Measurements from ENCODE around the gene SLC1A6.
A peak's percentile ranks its signal among the peaks of the same experiment; 100 is the strongest.
"Not testable (repeated sequence)": the region's sequence is repeated elsewhere in the genome, so short reads cannot be mapped to it uniquely, and the experiment has no call there.

SLC1A6 gene

DNA sequence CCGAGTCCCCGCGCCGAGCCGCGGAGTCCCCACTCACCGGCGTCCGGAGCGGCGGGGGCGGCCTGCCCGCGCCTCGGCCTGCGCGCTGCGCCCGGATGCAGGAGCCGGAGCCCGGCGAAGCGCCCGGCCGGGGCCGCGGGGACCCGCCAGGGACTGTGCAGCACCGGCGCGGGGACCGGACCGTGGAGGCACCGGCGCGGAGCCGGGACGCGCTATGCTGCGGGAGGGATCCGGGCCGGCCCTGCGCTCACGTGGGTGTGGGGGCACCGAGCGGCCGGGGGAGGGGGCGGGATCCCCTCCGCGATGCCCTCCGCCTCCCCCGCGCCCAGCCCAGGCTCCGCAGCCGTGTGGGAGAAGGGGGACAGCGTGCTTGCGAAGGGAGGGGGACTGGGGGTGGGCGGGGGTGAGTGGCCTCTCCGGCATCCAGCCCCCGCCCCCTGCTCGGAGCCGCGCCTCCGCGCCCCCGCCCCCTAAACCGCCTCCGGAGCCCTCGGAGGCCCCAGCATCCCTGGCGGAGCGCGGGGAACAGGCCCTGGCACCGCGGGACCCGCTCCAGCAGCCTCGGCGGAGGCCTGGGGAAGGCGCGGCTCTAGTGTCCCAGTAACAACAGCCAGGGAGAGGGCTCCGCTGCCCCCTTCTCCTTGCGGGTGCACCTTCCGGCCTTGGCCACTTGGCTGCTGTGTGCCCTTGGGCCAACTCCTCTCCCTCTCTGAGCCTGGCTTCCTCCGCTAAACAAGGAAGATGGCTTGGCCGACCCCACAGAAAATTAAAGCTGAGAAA is at the start of gene SLC1A6:
Gene SLC1A6, minus strand, starts transcription at position 389 of the 780 bp plus-strand sequence. CDS start 6,954 bp downstream, outside the sequence.
- FAIRE-seq: no peak

DNA sequence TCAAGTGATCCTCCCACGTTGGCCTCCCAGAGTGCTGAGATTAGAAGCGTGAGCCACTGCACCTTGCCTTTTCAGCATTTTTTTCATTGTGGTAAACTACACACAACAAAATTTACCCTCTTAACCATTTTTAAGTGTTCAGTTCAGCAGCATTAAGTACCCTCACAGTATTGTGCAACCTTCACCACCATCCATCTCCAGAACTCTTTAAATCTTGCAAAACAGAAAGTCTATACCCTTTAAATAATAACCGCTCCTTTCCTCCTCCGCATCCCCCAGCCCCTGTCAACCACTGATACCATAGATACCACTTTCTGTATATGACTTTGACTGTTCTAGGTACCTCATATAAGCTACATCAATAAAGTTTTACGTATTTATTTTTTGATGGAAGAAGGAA is 48.8 kb upstream of the SLC1A6 start:
- FAIRE-seq (no peak), DNase-seq (ENCODE audit: low spot score) (no peak)

More for the DNA sequence above, at the start of gene SLC1A6:
- DNase-seq (ENCODE audit: low spot score): peak; percentile 53

DNA sequence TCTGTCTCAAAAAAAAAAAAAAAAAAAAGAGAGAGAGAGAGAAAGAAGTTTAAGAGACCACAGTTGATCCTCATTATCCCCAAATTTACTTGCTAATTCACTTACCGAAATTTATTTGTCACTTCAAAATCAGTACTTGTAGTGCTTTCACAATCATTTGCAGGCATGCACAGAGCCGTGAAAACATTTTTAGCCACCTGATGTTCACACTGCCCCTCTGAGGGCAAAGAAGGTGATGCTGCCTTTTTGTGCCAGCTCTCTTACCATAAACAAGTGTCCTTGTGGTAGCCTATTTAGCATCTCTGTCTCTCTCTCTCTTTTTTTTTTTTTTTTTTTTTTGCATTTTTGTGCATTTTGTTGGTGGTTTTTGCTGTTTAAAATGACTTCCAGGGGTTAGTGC is 45.6 kb upstream of the SLC1A6 start:
- FAIRE-seq: no peak
- DNase-seq (ENCODE audit: low spot score): peak; percentile 24

DNA sequence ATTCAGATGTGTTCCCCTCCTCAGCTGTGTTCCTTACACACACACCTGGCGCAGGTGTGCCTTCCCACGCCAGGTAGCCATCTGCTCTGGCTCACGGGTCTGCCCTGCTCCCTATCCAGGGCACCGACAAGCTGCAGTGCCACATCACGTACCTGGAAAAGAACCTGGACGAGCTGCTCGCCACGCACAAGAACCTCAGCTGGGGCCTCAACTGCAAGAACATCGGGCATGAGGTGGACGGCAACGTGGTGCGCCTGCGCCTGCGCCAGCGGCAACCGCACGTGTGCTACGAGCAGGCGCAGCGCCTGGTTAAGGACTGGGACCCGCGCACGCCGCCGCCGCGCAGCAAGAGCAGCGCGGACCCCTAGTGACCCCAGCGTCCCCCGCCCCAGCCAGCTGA is 43.1 kb upstream of the SLC1A6 start:
- DNase-seq (ENCODE audit: low spot score): no peak
- FAIRE-seq: no peak

DNA sequence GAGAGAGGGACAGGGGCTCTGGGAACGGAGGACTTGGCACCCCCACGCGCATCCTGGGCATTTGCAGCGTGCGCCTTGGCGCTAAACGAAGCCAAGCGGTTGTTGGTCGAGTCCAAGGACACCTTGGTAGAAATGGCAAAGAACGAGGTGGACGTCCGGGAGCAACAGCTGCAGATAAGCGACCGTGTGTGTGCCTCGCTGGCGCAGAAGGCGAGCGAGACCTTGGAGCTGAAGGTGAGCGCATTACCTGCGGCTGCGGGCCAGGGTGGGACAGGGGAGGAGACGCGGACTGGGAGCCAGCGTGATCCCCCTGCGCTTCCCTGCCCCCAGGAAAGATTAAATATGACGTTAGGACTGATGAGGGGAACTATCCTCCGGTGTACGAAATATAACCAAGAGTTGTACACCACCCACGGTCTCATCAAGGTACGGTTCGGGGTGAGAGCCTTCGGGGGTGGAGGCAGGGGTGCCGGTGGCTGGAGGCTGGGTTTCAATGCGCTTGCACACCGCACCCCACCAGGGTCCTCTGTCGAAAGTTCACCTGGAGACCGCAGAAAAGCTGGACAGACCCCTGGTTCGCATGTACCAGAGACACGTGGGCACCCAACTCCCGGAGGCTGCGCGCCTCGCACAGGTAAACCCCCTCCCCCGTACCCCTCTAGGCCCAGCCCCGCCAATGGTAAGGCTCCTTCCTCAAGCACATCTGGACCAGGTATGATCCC is 41.8 kb upstream of the SLC1A6 start:
- no peak for DNase-seq (ENCODE audit: low spot score)
- no peak for FAIRE-seq

DNA sequence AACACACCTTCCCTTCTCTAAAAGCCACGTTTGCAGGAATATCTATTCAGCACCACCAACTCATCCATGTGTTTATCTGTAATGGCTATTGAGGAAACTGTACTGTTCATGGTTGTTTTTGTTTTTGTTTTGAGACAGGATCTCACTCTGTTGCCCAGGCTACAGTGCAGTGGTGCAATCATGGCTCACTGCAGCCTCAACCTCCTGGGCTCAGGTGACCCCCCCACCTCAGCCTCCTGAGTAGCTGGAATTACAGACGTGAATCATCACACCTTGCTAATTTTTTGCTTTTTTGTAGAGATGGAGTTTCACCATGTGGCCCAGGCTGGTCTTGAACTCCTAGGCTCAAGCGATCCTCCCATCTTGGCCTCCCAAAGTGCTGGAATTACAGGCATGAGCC is 39.2 kb upstream of the SLC1A6 start:
- not testable (repeated sequence) for FAIRE-seq; DNase-seq (ENCODE audit: low spot score)

DNA sequence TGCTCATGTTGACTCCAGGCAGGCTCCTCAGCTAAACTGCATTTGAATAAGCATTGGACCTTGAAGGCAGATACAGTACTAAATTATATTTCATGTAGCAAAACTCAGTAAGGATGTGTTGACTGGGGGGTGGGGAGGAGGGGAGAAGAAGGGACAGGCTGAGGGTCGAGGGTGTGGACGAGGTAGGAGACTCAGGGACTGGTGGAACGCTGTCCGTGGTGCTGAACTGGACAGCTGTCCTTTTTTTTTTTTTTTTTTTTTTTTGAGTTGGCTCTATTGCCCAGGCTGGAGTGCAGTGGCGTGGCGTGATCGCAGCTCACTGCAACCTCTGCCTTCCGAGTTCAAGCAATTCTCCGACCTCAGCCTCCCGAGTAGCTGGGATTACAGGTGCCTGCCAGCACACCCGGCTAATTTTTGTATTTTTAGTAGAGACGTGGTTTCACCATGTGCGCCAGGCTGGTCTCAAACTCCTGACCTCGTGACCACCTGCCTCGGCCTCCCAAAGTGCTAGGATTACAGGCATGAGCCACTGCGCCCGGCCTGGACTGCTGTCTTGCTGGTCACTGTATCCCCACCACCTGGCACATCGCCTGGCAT is 36.4 kb upstream of the SLC1A6 start:
- FAIRE-seq (no peak), DNase-seq (ENCODE audit: low spot score) (peak; percentile 27)

DNA sequence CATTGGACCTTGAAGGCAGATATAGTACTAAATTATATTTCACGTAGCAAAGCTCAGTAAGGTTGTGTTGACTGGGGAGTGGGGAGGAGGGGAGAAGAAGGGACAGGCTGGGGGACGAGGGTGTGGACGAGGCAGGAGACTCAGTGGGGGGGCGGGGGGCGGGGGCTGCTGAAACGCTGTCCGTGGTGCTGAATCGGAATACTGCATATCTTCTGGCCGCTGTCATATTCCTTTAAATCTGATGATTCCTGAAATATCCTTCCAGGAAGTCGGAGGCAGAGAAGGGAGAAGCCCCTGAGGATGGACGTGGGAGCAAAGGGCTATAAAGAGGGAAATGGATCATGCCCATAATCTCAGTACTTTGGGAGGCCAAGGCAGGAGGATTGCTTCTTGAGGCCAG is 34.9 kb upstream of the SLC1A6 start:
- DNase-seq (ENCODE audit: low spot score): peak; percentile 26
- no peak for FAIRE-seq

DNA sequence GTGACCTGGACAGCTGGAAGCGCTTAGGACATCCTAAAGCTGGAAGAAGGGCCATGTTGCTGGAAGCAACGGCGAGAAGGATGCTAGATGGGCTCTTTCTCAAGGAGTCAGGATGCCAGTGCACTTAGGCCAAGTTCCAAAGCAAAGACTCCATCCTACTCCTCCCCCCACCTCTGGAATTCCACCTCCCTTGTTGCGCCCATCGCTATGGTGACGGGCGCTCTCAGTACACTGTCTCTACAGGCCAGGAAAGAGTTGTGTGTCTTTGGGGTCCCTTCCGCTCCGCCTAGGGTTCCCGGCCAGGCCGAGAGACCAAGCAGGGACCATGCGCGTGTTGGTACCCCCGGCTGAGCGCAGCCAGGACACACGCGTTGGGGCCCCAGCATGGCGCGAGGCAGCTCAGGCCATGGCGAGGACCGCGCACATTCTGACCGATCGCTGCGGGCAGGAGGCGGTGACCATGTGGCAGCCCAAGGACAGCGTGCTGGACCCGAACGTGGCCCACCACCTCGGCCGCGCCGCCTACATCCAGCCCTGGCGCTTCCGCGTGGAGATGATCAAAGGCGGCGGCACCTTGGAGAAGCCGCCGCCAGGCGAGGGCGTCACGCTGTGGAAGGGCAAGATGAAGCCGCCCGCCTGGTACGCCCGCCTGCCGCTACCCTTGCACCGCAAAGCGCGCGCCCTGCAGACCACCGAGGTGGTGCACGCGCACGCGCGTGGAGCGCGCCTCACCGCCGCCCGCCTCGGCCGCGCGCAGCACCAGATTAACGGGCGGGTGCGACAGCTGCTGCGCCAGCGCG is 31.0 kb upstream of the SLC1A6 start:
- FAIRE-seq (no peak), DNase-seq (ENCODE audit: low spot score) (peak; percentile 16)

DNA sequence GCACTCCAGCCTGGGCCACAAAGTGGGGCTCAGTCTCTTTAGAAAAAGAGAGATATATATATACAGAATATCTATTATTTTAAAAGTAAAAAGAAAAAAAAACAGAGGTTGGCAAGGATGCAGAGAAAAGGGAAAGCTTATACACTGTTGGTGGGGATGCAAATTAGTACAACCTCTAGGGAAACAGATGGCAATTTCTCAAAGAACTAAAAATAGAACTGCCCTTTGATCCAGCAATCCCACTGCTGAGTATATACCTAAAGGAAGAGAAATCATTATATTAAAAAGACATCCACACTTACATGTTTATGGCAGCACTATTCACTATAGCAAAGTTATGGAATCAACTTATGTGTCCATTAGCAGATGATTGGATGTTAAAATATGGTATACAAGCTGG is 28.6 kb upstream of the SLC1A6 start:
- FAIRE-seq: no peak
- DNase-seq (ENCODE audit: low spot score): no peak

DNA sequence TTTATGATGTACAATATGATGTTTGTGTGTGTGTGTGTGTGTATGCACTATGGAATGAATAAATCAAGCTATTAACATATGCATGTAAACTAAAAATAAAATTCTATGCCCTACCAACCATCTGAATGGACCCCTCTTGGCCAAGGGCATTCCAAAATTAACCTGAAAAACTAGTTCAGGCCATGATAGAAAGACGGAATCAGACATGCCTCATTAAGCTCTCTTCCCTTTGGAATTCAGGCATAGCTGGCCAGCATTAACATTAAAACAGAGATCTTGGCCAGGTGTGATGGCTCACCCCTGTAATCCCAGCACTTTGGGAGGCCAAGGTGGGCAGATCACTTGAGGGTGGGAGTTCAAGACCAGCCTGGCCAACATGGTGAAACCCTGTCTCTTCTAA is 18.3 kb upstream of the SLC1A6 start:
- no peak for FAIRE-seq
- no peak for DNase-seq (ENCODE audit: low spot score)

DNA sequence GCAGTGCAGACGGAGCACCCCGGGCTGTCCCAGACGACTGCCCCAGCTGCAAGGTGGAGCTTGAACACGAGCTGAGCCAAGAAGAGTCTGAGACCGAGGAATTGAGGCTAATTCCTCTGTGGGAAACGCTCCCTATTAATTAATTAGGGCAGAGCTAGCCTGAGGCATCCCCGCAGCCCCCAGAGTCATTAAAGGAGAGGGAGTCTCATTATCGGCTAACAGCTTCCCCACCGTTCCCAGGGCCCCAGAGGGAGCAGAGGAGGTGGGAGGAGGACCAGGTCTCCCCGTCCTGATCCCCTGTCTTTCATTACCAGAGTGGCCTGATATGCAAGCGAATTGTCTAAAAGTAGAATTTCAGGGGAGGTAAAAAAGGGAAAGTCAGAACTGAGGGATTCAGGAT is 13.1 kb upstream of the SLC1A6 start:
- FAIRE-seq: no peak
- no peak for DNase-seq (ENCODE audit: low spot score)

DNA sequence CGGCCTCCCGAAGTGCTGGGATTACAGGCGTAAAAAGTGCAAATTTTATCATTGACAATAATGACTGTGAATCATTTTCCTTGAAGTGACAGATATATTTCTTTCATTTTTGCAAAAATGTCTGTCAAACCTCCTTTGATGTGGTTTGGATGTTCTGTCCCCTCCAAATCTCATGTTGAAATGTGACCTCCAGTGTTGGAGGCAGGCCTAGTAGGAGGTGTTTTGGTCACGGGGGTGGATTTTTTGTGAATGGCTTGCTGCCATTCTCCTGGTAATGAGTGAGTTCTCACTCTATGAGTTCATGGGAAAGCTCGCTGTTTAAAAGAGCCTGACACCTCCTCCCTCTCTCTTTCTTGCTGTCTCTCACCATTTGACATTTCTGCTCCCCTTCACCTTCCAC is 5.5 kb upstream of the SLC1A6 start:
- DNase-seq (ENCODE audit: low spot score) (no peak), FAIRE-seq (no peak)

DNA sequence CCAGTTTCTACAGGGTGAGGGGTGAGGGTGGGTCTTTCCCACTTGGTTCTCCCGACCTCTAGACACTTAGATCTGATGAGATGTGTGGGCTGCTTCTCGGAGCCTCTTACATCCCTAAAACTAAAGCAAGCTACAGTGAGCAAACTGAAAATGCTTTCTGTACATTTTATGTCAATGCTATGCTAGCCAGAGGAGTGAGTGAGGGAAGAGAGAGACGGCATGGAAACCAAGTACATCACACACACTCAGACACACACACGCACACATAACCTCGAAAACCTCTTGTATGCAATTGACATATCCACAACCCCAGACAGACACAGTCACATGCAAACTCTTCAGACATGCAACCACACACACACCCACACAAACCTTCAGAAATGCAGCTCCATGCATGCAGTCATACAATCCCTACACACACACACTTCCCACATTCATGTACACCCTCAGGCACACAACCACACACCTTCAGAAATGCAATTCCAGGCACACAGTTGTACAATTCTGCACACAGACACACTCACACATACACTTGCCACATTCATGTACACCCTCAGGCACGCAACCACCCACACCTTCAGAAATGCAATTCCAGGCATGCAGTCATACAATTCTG is 1.4 kb downstream of the SLC1A6 start:
- FAIRE-seq (no peak), DNase-seq (ENCODE audit: low spot score) (no peak)

DNA sequence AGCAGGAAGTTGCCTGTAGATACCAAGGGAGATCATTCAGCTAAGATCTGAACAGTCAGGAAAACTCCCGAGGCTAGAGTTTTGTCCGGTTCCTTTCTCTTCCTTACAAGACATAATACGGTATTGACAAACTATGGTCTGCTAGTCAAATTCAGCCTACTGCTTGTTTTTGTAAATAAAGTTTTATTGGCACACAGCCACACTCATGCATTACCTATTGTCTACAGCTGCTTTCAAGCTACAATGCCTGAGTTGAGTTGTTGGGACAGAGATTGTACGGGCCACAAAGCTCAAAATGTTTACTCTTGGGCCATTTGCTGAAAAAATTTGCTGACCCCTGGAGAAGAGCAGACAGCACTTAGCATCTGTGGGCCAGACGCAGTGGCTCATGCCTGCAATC is 2.5 kb downstream of the SLC1A6 start:
- DNase-seq (ENCODE audit: low spot score) (no peak), FAIRE-seq (no peak)

DNA sequence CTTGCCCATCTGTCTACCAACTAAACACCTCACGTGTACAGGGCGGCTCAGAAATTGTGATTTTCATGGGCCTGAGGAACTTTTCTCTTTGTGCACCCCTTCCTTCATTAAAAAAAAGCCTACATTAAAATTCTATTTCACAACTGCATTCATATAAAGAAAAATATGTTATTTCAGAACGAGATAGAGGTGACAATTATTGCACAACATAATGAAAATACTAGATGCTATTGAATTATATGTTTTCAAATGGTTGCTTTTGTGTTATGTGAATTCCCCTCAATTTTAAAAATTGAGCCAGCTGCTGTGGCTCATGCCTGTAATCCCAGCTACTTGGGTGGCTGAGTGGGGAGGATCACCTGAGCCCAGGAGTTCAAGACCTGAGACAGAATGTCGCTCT is 5.2 kb downstream of the SLC1A6 start:
- FAIRE-seq (no peak), DNase-seq (ENCODE audit: low spot score) (no peak)

DNA sequence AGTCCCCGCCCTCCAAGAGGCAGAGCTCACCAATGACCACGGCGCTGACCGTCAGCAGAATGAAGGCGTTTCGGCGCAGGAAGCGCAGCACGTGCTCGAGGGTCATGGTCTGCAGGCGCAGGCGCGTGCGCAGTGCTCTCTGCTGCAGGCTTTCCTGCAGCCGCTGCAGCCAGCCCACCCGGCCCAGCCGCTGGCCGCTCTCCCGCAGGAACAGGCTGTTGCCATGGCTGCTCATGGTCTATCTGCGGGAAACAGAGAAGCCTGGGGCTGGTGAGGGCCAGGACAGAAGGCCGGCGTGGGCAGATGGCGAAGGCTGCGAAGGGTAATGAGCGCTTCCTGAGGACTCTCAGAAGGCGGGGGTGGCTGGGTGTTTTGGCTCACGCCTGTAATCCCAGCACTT is 7.0 kb downstream of the SLC1A6 start:
- DNase-seq (ENCODE audit: low spot score) (no peak), FAIRE-seq (no peak)

DNA sequence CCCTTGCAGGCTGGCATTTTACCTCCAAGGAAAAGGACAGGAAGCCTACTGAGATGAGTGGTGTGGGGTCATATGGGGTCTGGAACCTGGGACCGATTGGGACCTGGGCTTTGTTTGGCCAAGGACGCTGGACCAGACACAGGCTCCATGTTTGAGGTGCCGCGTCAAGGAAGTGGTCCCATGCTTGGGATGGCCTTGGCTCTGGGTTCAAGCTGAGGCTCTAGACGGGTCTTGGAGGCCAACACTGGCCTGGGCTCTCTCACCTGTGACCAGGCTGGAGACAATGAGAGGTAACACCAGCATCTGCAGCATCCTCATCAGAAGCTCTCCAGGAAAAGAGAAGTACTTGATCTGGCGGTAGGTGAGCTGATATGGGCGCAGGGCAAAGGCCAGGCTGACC is 8.2 kb downstream of the SLC1A6 start:
- FAIRE-seq (no peak), DNase-seq (ENCODE audit: low spot score) (no peak)

DNA sequence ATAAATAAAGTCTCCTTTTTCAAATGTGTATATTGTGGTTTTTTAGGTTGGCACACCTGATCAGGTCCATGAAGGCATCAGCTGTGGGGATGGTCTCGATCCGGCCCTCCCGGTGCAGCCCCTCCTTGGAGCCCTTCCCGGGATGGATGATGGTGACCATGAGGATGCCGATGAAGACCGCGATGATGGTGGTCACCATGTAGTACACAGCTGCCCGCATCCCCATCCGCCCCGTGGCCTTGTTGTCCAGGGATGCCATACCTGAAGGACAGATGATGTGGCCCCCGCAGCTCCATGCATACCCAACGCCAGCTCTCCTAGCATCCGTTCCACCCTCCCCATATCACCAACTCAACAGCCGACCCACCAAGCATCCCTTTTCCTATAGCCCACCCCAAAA is 11.4 kb downstream of the SLC1A6 start:
- DNase-seq (ENCODE audit: low spot score) (no peak), FAIRE-seq (no peak)

DNA sequence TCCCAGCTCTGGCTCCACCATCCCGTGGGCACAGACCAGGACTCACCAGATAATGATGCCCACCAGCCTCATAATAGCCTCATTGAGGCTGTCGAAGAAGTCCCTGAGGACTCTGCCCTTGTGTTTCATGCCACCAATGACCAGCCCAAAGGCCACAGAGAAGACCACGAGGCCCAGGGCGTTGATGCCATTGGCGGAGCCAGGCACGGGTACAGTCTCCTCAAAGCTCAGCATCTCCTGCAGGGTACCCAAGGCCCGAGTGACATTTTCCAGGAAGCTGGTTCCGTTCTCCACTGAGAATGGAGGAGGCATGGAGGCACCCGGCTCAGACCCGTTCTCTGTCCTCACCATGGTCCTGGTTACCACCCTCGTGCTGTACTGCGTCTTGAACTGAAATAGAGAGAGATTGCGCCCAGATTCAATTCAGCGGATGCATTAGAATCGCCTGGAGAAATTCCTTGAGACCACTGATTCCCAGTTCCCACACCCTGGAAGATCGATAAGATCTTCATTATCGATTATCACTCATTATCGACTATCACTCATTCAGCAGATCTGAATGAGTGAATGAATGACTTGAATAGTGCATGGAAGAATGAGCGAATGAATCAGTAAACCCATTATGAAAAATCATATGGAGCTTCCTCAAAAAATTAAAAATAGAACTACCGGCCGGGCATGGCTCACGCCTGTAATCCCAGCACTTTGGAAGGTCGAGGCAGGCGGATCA is 17.5 kb downstream of the SLC1A6 start:
- no peak for DNase-seq (ENCODE audit: low spot score)
- FAIRE-seq: no peak

DNA sequence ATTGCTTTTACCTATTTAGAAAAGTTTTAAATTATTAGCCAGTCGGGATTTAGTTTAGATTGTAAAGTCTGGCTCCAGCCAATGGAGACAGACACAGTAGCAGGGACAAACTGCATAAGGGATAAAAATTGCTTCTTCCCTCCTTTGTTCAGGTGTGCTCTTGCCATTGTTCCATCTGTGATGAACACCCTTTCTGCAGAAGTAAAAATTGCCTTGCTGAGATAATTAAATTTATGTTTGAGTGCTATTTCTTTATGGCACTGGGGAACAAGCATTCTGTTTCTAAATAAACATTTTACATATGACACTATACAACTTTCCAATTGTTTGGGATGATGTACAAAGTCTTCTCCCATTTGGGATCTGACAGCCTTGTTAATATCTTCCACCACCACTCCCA is 20.4 kb downstream of the SLC1A6 start:
- no peak for FAIRE-seq
- no peak for DNase-seq (ENCODE audit: low spot score)

All from urothelium cell line (cell line).